ENCODE data around the gene ATF5. TPM values are rescaled to one million over a fixed set of nuclear protein-coding genes. Genes with fewer than 3 reads are reported as not detected.

ATF5 gene
- total RNA-seq, 1 donor from 2014 or later, result 35.5 TPM

DNA sequence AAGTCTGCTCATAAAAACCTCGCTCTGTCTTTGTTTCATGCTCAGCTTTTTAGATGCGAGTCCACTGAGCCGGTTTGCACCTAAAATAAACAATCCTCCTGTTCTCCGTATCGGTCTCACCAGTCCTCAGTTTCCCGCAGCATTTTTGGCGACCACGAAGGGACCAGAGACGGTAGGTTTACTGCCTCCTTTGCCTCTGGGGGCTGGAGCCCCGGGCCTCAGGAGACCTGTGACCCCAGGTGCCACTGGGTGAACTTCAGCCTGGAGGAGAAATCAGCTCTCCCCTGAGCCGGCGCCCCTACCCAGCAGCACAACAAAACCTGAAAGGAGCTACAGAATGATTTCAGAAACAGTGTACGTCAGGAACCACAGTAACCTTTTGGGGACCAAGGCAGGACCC lies 23.9 kb downstream of the ATF5 start:
- no peak for DNase-seq (ENCODE audit: low read depth)
- Histone ChIP-seq H3K36me3 (ENCODE audit: insufficient read depth, low read length) (no peaks in the 10 kb centered on the region), H3K9ac (ENCODE audit: low read length) (no peak overlapping the region), H3K79me2 (ENCODE audit: insufficient read depth, low read length) (no peaks in the 10 kb centered on the region), H3K4me3 (ENCODE audit: insufficient read depth, low read depth, low read length) (no peak overlapping the region), H3K27ac (ENCODE audit: low read depth, low read length) (no peak overlapping the region), H2AFZ (ENCODE audit: low read depth, low read length) (no peak overlapping the region), H4K20me1 (ENCODE audit: insufficient read depth, low read length) (no peaks in the 10 kb centered on the region), H3K27me3 (ENCODE audit: insufficient read depth, low read length) (peaks cover 3% of the 10 kb centered on the region), H3K4me2 (ENCODE audit: low read length) (no peak overlapping the region), H3K9me3 (ENCODE audit: insufficient read depth, low read depth, low read length) (no peaks in the 10 kb centered on the region), H3K4me1 (ENCODE audit: insufficient read depth, low read length) (no peaks in the 10 kb centered on the region)
- Mint-ChIP-seq H3K9me3 (ENCODE audit: unreplicated experiment) (peaks cover 9% of the 10 kb centered on the region), H3K27me3 (ENCODE audit: low read depth, unreplicated experiment) (peaks cover 14% of the 10 kb centered on the region), H3K4me1 (ENCODE audit: low read depth, unreplicated experiment) (no peaks in the 10 kb centered on the region), H3K4me3 (ENCODE audit: unreplicated experiment) (no peak overlapping the region), H3K36me3 (ENCODE audit: low read depth, unreplicated experiment) (no peaks in the 10 kb centered on the region), H3K27ac (ENCODE audit: unreplicated experiment) (no peak overlapping the region)
- no peak for FAIRE-seq
- TF ChIP-seq CTCF (IDR thresholded peaks at IDR 0.05; ENCODE audit: insufficient read depth, low read depth, low read length), result no peak
- TF ChIP-seq EZH2 (IDR thresholded peaks at IDR 0.05; ENCODE audit: insufficient read depth, low read length), result no peak

DNA sequence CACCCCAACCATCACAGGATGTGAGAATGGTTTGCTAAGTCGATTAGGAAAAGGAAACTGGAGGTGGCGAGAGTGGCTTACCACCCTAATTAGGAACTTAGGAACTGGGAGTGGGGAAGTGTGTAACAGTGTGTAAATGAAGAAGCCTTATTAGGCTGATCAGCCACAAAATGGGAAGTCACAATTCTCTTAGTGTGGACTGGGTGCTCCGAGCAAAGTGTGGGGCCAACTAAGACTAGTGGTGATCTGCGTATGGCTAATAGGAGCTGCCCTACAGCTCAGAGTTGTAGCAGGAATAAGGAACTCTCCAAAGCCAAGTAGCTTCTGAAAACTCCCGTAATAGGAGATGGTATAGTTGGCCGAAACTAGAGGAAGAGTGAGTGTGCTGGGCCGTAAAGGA lies 24.4 kb downstream of the ATF5 start:
- Mint-ChIP-seq H3K9me3 (ENCODE audit: unreplicated experiment) (peaks cover 9% of the 10 kb centered on the region), H3K36me3 (ENCODE audit: low read depth, unreplicated experiment) (no peaks in the 10 kb centered on the region), H3K4me1 (ENCODE audit: low read depth, unreplicated experiment) (no peaks in the 10 kb centered on the region), H3K4me3 (ENCODE audit: unreplicated experiment) (no peak overlapping the region), H3K27ac (ENCODE audit: unreplicated experiment) (no peak overlapping the region), H3K27me3 (ENCODE audit: low read depth, unreplicated experiment) (peaks cover 14% of the 10 kb centered on the region)
- Histone ChIP-seq H3K36me3 (ENCODE audit: insufficient read depth, low read length) (no peaks in the 10 kb centered on the region), H4K20me1 (ENCODE audit: insufficient read depth, low read length) (no peaks in the 10 kb centered on the region), H3K27ac (ENCODE audit: low read depth, low read length) (no peak overlapping the region), H2AFZ (ENCODE audit: low read depth, low read length) (no peak overlapping the region), H3K79me2 (ENCODE audit: insufficient read depth, low read length) (no peaks in the 10 kb centered on the region), H3K9me3 (ENCODE audit: insufficient read depth, low read depth, low read length) (no peaks in the 10 kb centered on the region), H3K4me3 (ENCODE audit: insufficient read depth, low read depth, low read length) (no peak overlapping the region), H3K4me1 (ENCODE audit: insufficient read depth, low read length) (no peaks in the 10 kb centered on the region), H3K27me3 (ENCODE audit: insufficient read depth, low read length) (peaks cover 3% of the 10 kb centered on the region), H3K4me2 (ENCODE audit: low read length) (no peak overlapping the region), H3K9ac (ENCODE audit: low read length) (no peak overlapping the region)
- no peak for FAIRE-seq
- no peak for TF ChIP-seq EZH2 (IDR thresholded peaks at IDR 0.05; ENCODE audit: insufficient read depth, low read length)
- TF ChIP-seq CTCF (IDR thresholded peaks at IDR 0.05; ENCODE audit: insufficient read depth, low read depth, low read length), result no peak
- no peak for DNase-seq (ENCODE audit: low read depth)

- no peaks in the 10 kb centered on the region for H3K36me3 ChIP-seq (ENCODE audit: insufficient read depth, low read length)
- TF ChIP-seq CTCF (IDR thresholded peaks at IDR 0.05; ENCODE audit: insufficient read depth, low read depth, low read length) (no peak), EZH2 (IDR thresholded peaks at IDR 0.05; ENCODE audit: insufficient read depth, low read length) (no peak)
- no peaks in the 10 kb centered on the region for H3K9me3 ChIP-seq (ENCODE audit: insufficient read depth, low read depth, low read length)
- H3K79me2 ChIP-seq (ENCODE audit: insufficient read depth, low read length), result no peaks in the 10 kb centered on the region
- no peak overlapping the region for H3K9ac ChIP-seq (ENCODE audit: low read length)
- no peak overlapping the region for H3K4me2 ChIP-seq (ENCODE audit: low read length)
- H4K20me1 ChIP-seq (ENCODE audit: insufficient read depth, low read length), result no peaks in the 10 kb centered on the region
- no peak overlapping the region for H3K27ac ChIP-seq (ENCODE audit: low read depth, low read length)
- DNase-seq (ENCODE audit: low read depth), result no peak
- peaks cover 12% of the 10 kb centered on the region for H3K27me3 Mint-ChIP-seq (ENCODE audit: low read depth, unreplicated experiment)
- H3K4me1 Mint-ChIP-seq (ENCODE audit: low read depth, unreplicated experiment), result no peaks in the 10 kb centered on the region
- no peaks in the 10 kb centered on the region for H3K4me1 ChIP-seq (ENCODE audit: insufficient read depth, low read length)
- H3K4me3 Mint-ChIP-seq (ENCODE audit: unreplicated experiment), result no peak overlapping the region
- H3K9me3 Mint-ChIP-seq (ENCODE audit: unreplicated experiment), result peaks cover 9% of the 10 kb centered on the region
- no peaks in the 10 kb centered on the region for H3K36me3 Mint-ChIP-seq (ENCODE audit: low read depth, unreplicated experiment)
- no peak overlapping the region for H3K27ac Mint-ChIP-seq (ENCODE audit: unreplicated experiment)
- FAIRE-seq, result no peak
- H3K4me3 ChIP-seq (ENCODE audit: insufficient read depth, low read depth, low read length), result no peak overlapping the region
- H3K27me3 ChIP-seq (ENCODE audit: insufficient read depth, low read length), result peaks cover 3% of the 10 kb centered on the region
- no peak overlapping the region for H2AFZ ChIP-seq (ENCODE audit: low read depth, low read length)
Observed at GRCh38 chr19:49954092-49954829, 25.3 kb downstream of the ATF5 start.

Measured in astrocyte (in vitro differentiated cells and primary cell).